ENCODE measurements around the gene HOXC10.

HOXC10 gene

GRCh38 chr12:54011665-54012532 lies 27.0 kb downstream of the HOXC10 start:
- Histone ChIP-seq H3K27ac (ENCODE audit: low read length) (no peak overlapping the region), H3K4me1 (ENCODE audit: low read length) (peaks cover 20% of the 10 kb centered on the region), H3K27me3 (ENCODE audit: low read depth, low read length) (peaks cover 50% of the 10 kb centered on the region), H3K9me3 (ENCODE audit: insufficient read depth, low read length) (no peaks in the 10 kb centered on the region), H3K79me2 (ENCODE audit: low read length) (no peaks in the 10 kb centered on the region), H4K20me1 (ENCODE audit: insufficient read depth, low read length) (no peaks in the 10 kb centered on the region), H3K36me3 (replicated peaks; ENCODE audit: low read depth, low read length) (no peaks in the 10 kb centered on the region), H3K4me3 (ENCODE audit: low read length) (peak overlapping the region; percentile 29), H3K4me2 (ENCODE audit: low read length) (peak overlapping the region; percentile 73), H2AFZ (ENCODE audit: low read depth, low read length) (no peak overlapping the region), H3K9ac (ENCODE audit: low read length) (no peak overlapping the region)
- no peak for TF ChIP-seq CTCF (IDR thresholded peaks at IDR 0.05; ENCODE audit: low read depth, low read length)
- TF ChIP-seq EZH2phosphoT487 (IDR thresholded peaks at IDR 0.05; ENCODE audit: low read depth), result no peak

- no peaks in the 10 kb centered on the region for H3K9me3 ChIP-seq (ENCODE audit: insufficient read depth, low read length)
- H3K36me3 ChIP-seq (replicated peaks; ENCODE audit: low read depth, low read length), result no peaks in the 10 kb centered on the region
- H3K4me1 ChIP-seq (ENCODE audit: low read length), result peaks cover 20% of the 10 kb centered on the region
- no peak overlapping the region for H3K9ac ChIP-seq (ENCODE audit: low read length)
- H3K27me3 ChIP-seq (ENCODE audit: low read depth, low read length), result peaks cover 41% of the 10 kb centered on the region
- H3K27ac ChIP-seq (ENCODE audit: low read length), result no peak overlapping the region
- H3K4me3 ChIP-seq (ENCODE audit: low read length), result no peak overlapping the region
- TF ChIP-seq EZH2phosphoT487 (IDR thresholded peaks at IDR 0.05; ENCODE audit: low read depth) (no peak), CTCF (IDR thresholded peaks at IDR 0.05; ENCODE audit: low read depth, low read length) (no peak; the same call in 1 of the 2 replicates)
- no peaks in the 10 kb centered on the region for H4K20me1 ChIP-seq (ENCODE audit: insufficient read depth, low read length)
- H2AFZ ChIP-seq (ENCODE audit: low read depth, low read length), result no peak overlapping the region
- no peaks in the 10 kb centered on the region for H3K79me2 ChIP-seq (ENCODE audit: low read length)
- H3K4me2 ChIP-seq (ENCODE audit: low read length), result no peak overlapping the region
Measured at GRCh38 chr12:54012631-54013409, 27.9 kb downstream of the HOXC10 start.

- H3K9ac ChIP-seq (ENCODE audit: low read length), result no peak overlapping the region
- H3K79me2 ChIP-seq (ENCODE audit: low read length), result no peaks in the 10 kb centered on the region
- H2AFZ ChIP-seq (ENCODE audit: low read depth, low read length), result no peak overlapping the region
- H3K36me3 ChIP-seq (replicated peaks; ENCODE audit: low read depth, low read length), result no peaks in the 10 kb centered on the region
- H3K9me3 ChIP-seq (ENCODE audit: insufficient read depth, low read length), result no peaks in the 10 kb centered on the region
- no peaks in the 10 kb centered on the region for H4K20me1 ChIP-seq (ENCODE audit: insufficient read depth, low read length)
- H3K27ac ChIP-seq (ENCODE audit: low read length), result no peak overlapping the region
- H3K27me3 ChIP-seq (ENCODE audit: low read depth, low read length), result peaks cover 32% of the 10 kb centered on the region
- no peak for TF ChIP-seq EZH2phosphoT487 (IDR thresholded peaks at IDR 0.05; ENCODE audit: low read depth)
- TF ChIP-seq CTCF (IDR thresholded peaks at IDR 0.05; ENCODE audit: low read depth, low read length), result no peak
- H3K4me2 ChIP-seq (ENCODE audit: low read length), result no peak overlapping the region
- H3K4me3 ChIP-seq (ENCODE audit: low read length), result no peak overlapping the region
- H3K4me1 ChIP-seq (ENCODE audit: low read length), result peaks cover 25% of the 10 kb centered on the region
Measured at GRCh38 chr12:54014377-54015017, 29.6 kb downstream of the HOXC10 start.
